GM21723 (cell line): Measurements from ENCODE around the gene VTCN1.
"Not testable (repeated sequence)": the region's sequence is repeated elsewhere in the genome, so short reads cannot be mapped to it uniquely, and the experiment has no call there.

ENCODE experiments used
- ATAC-seq: cut with Tn5 transposase; IDR thresholded peaks from one replicate; pipeline ENCODE4 v1.9.1; 2021; ENCODE audit warnings: mild to moderate bottlenecking, moderate library complexity; ENCODE audit not compliant: unreplicated experiment

The VTCN1 gene

DNA sequence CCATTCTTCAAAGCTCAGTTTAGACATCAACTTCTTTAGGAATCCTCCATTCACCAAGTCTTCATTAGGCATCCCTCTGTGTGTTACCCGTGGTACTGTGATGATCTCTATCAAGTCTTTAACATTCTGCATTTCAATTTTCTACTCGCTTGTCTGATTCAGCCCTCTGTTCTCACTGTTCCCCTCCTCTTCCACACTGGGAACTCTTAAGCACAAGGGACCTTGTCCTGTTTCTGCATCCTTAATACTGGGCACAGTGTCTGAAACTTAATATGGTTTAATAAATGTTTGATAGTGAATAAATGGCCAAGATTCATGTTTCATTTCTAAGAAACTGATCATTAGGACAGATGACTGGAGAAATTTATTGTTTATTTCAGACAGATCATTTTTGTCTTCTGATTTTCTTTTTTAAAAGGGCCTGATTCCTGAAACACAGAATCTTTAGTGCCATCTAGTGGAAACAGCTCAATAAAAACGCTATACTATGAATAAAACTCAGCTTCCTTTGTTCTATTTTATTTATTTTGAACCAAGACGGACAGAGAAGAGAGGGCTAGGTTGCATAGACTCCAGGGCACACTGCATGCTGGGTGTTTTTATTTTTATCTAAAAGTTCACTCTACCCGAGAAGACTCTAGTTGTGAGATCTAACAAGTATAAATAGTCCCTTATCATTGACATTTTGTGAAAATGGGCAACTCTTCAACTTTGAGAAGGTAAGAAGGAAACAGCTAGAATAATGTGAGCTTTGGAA, 82.2 kb downstream of the VTCN1 start:
- no peak for ATAC-seq

DNA sequence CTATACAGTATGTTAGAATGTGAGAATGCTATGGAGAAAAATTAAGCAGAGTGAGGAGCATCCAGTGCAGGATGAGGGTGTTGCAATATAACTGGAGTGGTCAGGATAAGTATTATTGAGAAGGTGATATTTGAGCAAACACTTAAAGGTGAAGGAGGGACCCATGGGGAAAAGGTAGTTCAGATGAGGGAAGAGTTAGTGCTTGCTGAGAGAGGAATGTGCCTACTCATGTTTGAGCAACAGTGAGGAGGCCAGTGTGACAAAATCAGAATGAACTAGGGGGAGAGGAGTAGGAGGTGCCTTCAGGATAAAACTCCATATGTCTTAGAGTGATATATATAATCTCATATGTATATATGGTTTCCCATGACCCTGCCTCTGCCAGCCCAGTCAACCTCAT, 82.9 kb downstream of the VTCN1 start:
- no peak for ATAC-seq

DNA sequence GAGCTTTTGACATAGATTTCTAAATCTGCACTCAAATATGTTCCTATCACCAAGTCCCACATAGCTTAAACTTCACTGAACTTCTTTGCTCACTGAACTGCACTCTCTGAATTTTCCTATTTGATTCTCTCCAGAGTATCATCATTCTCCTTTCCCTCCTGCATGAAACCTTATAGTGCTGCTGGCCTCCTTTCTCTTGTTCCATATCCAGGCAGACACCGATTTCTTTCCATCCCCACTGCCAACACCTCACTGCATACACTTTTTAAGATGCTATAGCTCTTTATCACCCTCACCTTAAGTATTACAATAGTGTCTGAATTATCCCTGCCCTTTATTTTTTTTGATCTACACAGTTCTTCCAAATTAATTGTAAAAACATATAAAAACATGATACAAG, 86.1 kb downstream of the VTCN1 start:
- no peak for ATAC-seq

DNA sequence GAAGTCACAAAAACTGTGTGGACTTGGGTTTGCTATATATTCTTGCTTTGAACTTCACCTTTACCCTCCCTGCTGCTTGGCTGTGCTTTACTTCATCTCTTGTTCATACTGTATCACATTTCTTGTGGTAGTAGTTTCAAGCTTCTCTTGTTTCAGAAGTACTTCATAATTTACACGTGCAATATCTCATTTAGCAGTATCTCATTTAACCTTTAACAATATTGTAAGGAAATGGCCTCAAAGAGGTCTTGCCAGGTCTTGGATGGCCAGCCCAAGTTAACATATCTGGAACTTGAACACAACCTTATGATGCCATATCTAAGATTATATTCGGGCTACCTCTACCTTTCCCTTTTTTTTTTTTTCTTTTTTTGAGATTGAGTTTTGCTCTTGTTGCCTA, 87.5 kb downstream of the VTCN1 start:
- ATAC-seq, result no peak

DNA sequence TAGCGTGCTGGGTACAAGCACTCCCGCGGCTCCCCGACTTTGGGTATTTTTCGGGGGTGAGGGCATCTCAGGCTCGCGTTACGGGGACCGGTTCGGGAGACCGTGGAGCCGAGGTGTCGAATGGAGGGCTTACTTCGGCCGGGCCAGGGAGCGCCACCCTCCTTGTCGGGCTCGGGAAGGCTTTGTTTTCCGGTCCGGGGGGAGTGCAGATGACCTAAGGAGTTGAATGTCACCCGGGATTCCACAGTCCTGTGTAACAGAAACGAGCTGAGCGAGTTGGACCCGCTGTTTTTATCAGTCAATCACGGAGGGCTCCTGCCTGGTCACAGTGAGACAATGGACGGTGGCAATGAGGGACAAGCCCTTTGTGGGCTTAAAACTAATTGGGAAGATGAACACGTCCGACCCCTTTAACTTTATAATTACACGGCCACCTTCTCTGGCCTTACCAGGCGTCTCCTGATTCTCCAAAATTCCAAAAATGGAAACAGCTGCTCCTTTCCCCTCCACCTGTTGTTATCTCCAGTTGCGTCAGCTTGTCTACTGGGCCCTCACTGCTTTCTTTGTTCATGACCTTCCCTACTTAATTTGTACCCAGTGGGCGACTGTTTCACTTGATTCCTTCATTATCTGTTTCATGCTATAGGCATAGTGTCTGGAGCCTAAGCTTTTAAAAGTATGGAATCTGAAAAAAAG, 88.2 kb downstream of the VTCN1 start:
- ATAC-seq, result no peak

DNA sequence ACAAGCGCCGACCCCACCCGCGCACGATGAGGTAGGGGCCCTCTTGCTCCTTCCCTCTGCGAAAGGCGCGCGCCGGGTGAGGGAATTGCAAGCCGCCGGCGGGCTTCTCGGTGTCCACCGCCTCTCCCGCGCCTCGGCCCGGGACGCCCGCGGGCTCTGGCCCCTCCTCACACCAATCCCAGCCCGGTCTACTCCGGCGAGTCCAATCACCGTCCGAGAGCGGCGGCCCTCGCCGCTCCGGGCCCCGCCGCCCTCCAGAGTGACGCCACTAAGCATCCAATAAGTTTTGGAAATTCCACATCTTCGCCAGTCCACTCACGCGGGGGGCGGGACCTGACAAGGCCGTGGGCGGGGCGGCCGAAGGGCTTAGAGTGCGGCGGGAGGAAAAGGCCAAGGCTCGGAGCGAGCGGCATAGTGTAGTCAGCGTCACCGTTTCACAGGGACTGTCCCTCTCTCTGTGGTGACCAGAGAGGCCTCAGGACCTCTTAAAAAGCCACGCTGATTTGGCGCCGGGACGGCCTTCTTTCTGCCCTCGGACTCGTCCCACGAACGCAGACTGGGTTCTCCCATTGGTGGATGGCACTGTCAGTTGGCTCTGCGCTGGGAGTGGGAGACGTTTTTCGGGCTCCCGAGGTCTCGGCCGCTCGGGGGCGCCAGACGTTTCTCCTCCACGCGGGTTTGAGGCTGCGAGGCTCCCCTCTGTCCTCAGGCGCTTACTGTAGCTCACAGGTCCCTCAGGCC, 89.0 kb downstream of the VTCN1 start, which contains the start of gene TRIM45:
Gene TRIM45 (minus strand): TSS at position 161 of the 741 bp plus-strand sequence. CDS start 548 bp downstream, outside the sequence.
- peak; percentile 92 for ATAC-seq

DNA sequence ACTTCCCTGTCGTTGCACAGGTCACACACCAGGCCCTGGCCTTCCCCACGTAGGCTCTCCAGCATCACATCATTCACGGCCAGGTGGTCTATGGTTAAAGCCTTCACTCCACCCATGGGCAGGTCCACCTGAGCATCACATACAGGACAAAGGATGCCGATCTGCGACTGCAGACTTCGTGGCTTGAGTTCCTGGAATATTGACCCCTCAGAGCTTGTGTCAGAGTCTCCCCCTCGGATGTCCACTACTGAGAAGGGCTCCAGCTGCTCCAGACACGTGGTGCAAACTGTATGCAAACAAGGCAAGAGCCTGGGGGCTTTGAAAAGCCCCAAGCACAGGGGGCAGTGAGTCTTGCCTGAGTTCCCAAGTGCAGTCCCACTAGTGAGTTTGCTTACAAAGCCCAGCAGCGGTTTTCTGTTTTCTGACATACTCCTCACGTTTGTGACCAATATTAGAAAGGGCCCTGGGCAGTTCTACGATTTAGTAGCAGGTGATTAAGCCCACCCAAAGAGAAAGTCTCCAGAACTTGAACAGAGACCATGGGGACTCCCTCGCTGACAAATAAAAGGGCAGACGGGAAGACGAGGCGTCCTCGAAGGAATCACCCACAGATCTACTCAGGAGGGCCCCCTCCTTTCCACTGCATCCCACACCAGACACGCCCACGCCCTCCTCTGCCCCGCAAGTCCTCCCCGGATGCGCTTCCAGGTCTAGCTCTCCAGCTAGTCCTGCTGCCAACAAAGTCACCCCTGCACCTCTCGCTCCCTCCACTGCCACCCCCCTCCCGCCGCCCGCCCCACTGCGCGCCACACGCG, 89.7 kb downstream of the VTCN1 start:
- ATAC-seq, result no peak

DNA sequence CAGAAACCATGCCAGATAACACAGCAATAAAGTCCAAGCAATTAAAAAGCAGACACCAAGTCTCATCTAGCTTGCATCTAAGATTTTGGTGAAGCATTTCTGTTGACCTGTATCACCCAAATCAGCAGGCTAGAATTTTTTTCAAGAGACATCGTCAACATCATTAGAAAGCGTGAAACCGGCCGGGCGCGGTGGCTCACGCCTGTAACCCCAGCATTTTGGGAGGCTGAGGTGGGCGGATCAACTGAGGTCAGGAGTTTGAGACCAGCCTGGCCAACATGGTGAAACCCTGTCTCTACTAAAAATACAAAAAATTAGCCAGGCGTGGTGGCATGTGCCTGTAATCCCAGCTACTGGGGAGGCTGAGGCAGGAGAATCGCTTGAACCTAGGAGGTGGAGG, 91.6 kb downstream of the VTCN1 start:
- not testable (repeated sequence) for ATAC-seq

DNA sequence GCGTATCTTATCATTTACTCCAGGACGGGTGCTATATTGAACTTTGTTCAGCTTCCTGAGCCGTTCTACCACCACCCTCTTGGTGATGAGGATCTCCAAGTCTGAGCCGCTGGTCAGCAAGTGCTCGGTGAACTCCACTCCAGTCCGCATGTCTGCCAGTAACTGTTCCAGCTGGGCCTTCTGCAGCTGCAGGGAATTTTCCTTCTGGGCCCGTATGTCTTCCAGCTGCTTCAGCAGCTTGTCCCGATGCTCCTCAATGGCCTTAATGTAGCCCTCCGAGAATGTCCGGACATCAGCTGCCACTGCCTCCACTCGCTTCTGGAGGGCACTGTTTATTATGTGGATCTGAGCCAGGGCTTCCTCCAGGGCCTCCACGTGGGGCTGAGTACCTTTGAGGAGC, 92.6 kb downstream of the VTCN1 start:
- no peak for ATAC-seq

DNA sequence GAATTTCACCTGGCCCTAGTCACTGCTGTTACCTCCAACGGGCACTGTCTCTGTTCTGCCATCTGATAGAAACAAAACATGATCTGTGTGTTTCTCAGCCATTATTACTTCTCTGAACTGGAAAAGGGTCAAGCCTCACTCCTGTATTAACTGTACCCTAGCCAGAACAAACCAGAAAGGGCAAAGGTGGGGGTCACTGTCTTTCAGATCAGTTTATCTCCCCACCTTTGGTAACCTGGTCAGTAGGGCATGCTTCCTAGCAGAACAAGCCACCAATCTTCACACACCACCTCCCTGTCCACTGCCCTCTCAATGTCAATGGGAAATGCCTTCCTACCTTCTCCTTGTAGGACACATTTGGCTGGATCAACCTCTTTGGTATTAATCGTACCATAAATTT, 93.0 kb downstream of the VTCN1 start:
- ATAC-seq, result no peak

DNA sequence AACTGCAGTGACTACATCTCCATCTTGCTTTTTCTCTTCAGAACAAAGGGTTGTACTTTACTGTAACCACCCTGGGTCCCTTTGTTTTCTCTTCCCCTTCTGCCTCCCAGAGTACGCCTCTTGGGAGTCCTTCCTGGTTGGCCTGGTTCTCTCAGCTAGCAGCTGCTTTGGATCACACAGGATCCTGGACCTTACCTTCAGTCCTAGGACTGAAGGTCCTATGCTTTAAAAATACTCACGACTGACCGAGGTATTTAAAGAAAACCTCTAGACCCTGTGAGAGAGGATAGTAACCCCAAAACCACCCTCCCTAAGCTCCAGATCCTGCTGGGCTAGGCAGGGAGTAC, 94.0 kb downstream of the VTCN1 start:
- no peak for ATAC-seq

DNA sequence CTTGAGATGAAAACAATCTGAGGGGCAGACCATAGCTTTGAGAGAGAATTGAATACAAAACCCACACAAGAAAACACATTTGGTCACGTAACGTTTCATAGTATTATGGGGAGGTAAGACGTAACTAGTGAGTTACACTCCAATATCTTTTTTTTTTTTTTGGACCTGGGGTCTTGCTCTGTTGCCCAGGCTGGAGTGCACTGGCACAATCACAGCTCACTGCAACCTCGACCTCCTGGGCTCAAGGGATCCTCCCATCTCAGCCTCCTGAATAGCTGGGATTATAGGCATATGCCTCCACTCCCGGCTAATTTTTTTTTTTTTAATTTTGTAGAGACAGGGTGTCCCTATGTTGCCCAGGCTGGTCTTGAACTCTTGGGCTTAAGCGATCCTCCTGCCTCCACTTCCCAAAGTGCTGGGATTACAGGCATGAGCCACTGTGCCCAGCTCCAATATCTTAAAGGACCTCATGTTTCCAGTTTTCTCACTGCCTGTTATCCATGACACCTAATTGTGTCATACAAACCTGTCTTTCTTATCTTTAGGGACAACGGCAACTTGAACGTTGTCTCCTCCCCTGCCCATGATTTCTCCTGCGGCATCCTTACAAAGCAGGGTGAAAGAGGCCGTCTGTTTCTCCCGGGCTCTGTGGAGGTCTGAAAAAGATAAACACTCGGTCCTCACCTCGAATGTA, 94.5 kb downstream of the VTCN1 start:
- no peak for ATAC-seq

DNA sequence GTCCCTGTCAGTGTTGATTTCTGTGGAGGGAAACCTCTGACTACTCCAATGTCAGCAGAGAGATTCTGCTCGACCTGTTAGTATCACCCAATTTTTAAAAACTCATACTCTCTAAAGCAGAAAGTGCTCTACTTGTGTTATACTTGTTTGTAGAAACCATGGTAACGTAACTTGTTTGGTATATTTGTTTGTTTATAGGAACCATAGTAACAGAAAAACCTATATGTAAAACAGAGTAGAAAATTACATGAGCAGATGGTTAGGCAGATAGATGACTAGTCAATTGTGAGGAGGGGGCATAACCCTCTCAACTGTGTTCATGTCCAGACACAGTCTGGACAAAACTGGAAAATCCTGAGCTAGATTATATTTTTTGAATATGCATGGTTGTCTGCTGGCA, 95.8 kb downstream of the VTCN1 start:
- no peak for ATAC-seq

DNA sequence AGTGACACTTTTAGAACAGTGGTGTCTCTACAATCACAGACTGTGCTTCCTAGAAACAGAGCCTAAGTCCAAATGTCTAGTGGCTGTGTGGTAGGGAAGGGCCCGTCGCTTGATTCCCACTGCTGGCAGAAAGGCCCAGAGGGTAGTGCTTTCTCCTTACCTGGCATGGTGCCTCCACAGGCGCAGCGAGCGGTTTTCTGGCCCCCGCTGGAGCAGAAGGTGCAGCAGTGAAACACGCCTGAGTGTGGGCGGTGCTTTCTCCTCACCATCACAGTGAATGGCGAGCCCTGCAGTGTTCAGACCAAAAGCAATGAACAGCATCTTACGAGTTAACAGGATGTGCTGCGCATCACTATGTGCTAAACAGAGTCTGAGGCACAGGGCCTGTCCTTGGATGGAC, 97.5 kb downstream of the VTCN1 start:
- no peak for ATAC-seq

DNA sequence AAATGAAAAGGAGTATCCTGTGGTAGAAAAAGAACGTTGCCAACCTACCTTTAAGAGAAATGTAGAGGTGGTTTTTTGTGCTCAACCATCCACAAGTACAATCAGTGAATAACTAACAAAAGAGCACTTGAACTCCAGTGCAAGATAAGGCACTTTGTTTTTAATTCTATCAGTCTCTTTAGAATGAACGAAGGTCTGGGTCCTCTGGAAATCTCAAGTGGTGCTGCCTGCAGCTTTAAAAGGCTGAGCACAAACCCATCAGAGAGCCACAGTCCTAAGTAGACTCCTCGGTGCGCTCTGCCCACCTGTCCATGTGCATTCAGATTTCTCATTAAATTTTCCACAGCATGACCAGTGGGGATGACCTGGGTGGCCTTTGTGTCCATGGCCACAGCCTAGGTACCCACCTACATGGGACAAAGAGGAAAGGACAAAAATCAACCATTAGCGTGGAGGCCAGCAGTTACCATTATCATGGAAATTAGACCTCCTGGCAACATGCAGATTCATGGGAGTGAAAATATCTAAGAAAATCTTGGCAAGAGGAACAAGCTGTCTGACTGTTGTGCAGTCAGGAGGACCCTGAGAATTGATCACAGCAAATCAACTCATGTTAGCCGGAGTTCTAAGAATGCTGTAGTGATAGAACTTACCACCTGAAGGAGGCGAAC, 98.5 kb downstream of the VTCN1 start:
- ATAC-seq, result no peak

DNA sequence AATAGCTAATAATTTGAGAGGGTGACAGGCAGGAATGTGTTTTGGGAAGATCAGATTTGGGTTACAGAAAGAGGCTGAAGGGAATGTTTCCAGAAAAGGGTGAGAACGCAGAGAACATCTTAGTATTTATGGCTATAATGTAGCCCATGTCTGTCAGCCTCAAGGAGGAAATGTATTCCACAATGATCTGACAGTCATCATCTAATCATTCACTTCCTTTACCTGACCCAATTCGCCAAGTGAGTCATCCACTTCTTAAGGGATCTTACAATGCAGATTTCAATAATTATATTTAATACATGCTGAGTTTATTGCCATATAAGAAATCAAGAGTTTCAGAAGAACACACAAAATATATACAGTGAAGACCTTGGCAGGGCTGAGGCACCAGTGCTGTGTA, 100.0 kb downstream of the VTCN1 start:
- ATAC-seq, result no peak

DNA sequence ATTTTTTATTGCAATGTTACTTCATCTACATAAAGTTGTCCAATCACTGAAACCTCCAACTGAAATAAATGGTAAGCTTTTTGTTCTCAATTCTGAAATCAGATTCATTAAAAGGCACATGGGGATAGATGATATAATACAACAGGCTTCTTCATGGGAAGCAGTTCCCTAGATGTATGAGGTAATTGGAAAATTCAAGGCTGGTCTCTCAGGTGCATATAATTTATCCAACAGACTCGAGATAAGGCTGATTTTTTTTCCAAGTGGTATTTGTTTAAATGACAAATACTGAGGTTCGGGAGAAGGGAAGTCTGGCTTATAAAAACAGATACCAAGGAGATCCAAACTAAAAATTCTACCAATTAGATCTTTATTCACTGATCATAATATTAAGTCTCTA, 103.4 kb downstream of the VTCN1 start:
- ATAC-seq, result no peak

DNA sequence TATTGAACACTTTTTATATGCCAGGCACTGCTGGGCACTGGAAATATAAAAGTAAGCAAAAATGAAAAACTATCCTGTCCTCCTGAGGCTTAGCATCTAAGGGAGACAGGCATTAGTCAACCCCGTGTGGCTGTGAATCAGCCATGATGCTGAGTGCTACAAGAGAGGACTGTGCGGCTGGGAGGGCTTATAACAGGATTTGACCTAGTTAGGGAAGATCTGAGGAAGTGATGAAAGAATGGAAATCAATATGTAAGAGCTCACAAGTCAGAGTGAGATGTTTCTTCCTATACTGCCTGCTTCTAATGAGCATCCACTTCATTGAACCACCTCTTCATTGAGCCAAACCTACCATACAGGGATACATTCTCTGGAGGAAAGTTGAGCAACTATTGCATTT, 104.2 kb downstream of the VTCN1 start:
- ATAC-seq, result no peak

DNA sequence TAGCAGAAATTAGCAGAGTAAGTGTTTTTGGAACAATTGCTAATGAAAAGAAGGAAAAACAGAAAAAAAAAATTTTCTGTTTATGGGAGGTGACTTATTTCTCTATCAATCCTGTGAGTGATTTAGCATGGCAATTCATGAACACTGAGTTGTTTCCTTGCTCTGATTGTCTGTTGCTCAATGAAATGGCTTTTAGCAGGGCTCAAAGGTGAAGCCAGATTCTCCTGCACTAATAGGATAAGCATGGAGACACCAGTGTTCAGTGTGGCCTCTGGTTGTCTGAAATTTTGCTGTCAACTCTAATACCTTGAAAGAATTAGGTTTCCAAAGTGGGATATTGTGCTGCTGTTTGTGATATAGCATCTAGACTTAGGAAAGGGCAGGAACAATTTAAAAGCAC, 105.0 kb downstream of the VTCN1 start:
- no peak for ATAC-seq

DNA sequence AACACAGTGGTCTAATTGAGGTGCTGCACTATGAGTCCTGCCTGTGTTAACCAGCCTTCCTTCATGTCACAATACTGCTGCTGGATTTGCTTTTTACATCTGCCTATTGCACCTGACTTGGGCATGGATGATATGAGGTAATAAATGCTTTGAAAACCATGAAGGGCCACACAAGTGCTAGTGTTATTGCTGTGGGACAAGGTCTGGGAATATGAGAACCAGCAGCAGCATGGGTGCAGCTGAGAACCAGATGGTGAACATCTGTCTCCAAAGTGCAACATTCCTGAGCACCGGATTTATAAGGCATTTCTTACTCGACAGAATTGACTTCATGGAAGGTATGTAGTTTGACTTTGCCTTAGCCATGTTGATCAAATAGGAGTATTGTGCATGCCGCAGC, 105.7 kb downstream of the VTCN1 start:
- no peak for ATAC-seq
